HCT116 (cell line): ENCODE measurements around the gene MID1.

Source experiments
- EGR1 ChIP-seq: IDR thresholded peaks from 2 replicates; pipeline ENCODE4 v1.6.1; 2012; ENCODE audit warnings: low read depth
- EZH2 ChIP-seq: fragments of 200-600 bp; sonication (generic); IDR thresholded peaks from 2 replicates; pipeline ENCODE4 v1.6.1; 2017; ENCODE audit warnings: antibody characterized with exemption, mixed run types
- RAD21 ChIP-seq: IDR thresholded peaks from 2 replicates; pipeline ENCODE4 v1.6.1; 2012; ENCODE audit warnings: low read depth, mild to moderate bottlenecking

DNA sequence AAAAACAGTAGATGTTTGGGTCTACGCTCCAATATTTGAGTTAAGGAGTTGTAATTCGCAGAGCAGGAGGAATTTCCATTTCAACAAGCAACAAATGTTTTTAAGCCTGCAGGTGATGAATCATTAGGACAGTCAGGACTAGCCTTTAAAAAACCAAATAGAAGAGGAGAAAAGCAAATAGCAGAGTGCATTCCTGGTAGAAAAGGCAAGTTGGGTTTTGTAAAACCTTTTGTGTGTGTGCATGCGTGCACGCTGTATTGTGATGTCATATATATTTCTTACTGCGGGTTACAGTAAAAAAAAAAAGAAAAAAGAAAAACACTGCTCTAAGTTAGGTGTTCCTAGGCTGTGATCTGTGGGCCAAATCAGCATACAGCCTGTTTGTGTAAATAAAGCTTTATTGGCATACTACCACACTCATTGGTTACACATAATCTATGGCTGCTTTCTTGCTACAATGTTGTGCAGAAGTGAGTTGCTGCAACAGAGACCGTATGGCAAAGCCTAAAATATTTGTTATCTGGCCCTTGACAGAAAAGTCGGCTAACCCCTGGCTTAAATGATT lies 135.6 kb downstream of the MID1 start:
- TF ChIP-seq RAD21: no peak
- no peak for TF ChIP-seq EGR1
- no peak for TF ChIP-seq EZH2
